ENCODE measurements around the gene ARL5B. TPM values are rescaled to one million over a fixed set of nuclear protein-coding genes. Genes with fewer than 3 reads are reported as not detected.

The ARL5B gene
- total RNA-seq, 4 donors from 2014 or later = 12.4 to 21.5 (median 15.5) TPM

DNA sequence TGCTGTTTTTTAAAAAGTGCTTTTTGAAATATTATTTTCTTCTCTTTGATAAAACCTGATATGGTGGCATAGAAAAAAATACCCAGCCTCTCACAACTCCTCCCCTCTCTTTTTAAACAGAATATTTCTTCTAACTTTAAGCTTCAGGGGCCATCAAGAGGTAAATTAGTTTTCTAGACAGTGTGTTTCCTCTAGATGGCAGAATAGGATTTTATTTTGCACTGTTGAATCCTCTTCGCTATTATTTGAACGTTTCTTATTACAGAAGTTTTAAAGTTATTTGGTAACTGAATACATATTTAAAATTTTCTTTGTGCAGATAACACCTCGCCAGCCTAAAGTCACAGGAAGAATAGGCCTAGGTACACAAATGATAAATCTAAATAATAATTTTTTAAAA, 30.3 kb downstream of the ARL5B start:
- no peaks in the 10 kb centered on the region for H3K9me3 ChIP-seq

GRCh38 chr10:18690541-18690940, 31.3 kb downstream of the ARL5B start:
- WGBS, 2 donors = 89 to 90% methylated on average over 6 of the region's 6 CpGs
- Histone ChIP-seq H3K27ac (no peak overlapping the region), H3K9me3 (no peaks in the 10 kb centered on the region), H3K4me3 (replicated peaks in 1 of 3) (no peak overlapping the region), H3K36me3 (no peaks in the 10 kb centered on the region), H3K4me1 (no peaks in the 10 kb centered on the region), H3K27me3 (no peaks in the 10 kb centered on the region)
- intact Hi-C loops (cut with DNase I) = no loop called here
- DNase-seq = no peak
- TF ChIP-seq POLR2A (IDR thresholded peaks at IDR 0.05) (no peak), CTCF (IDR thresholded peaks at IDR 0.05) (no peak)

More for the DNA sequence above, 30.3 kb downstream of the ARL5B start:
- Histone ChIP-seq H3K27ac (no peak overlapping the region), H3K27me3 (no peaks in the 10 kb centered on the region), H3K36me3 (no peaks in the 10 kb centered on the region), H3K4me3 (replicated peaks in 1 of 3) (no peak overlapping the region), H3K4me1 (no peaks in the 10 kb centered on the region)
- intact Hi-C loops (cut with DNase I) = no loop called here
- no peak for DNase-seq
- no peak for TF ChIP-seq POLR2A (IDR thresholded peaks at IDR 0.05)
- peak in 3 of 6 experiments; percentile 20 to 30 (median 27) for TF ChIP-seq CTCF (IDR thresholded peaks at IDR 0.05)
- WGBS, 2 donors = 17% methylated on average over 3 of the region's 3 CpGs

- no peak overlapping the region for H3K27ac ChIP-seq
- no peak for TF ChIP-seq CTCF (IDR thresholded peaks at IDR 0.05)
- no peak for TF ChIP-seq POLR2A (IDR thresholded peaks at IDR 0.05)
- no peaks in the 10 kb centered on the region for H3K27me3 ChIP-seq
- no peaks in the 10 kb centered on the region for H3K9me3 ChIP-seq
- DNase-seq = no peak
- WGBS, 2 donors = 67 to 69% methylated on average over 6 of the region's 6 CpGs
- H3K4me3 ChIP-seq (replicated peaks in 1 of 3) = no peak overlapping the region
- intact Hi-C loops (cut with DNase I) = no loop called here
- H3K4me1 ChIP-seq = no peaks in the 10 kb centered on the region
- H3K36me3 ChIP-seq = no peaks in the 10 kb centered on the region
These were observed 40.9 kb downstream of the ARL5B start for GRCh38 chr10:18699849-18700840.

- TF ChIP-seq CTCF (IDR thresholded peaks at IDR 0.05) (no peak), POLR2A (IDR thresholded peaks at IDR 0.05) (no peak)
- Histone ChIP-seq H3K4me1 (no peaks in the 10 kb centered on the region), H3K4me3 (replicated peaks in 1 of 3) (no peak overlapping the region), H3K9me3 (no peaks in the 10 kb centered on the region), H3K27me3 (no peaks in the 10 kb centered on the region), H3K36me3 (no peaks in the 10 kb centered on the region), H3K27ac (no peak overlapping the region)
- no peak for DNase-seq
- WGBS, 2 donors = 82 to 84% methylated on average over 5 of the region's 5 CpGs
- intact Hi-C loops (cut with DNase I) = no loop called here
These were observed 44.3 kb downstream of the ARL5B start for GRCh38 chr10:18703521-18703920.

DNA sequence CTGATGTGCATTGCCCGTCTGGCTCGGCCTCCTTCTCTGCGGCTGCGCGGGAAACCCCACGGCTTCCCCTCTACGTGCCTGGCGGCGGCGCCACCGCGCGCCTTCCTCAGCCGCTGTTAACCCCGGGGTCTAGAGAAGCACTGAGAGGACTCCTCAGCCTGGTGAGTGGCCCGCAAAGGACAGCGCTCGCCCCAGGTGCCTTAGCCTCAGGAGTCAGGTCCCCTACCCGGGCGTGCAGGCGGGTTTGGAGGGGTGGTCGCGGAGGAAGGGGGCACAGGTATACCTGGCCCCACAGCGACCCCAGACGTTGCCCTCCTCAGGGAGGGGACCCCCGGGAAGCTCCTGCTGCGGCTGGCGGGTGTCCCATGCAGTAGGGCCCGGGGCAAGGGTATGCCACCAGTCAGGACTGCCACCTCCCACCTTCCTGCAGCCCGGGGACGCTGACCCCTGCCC, 51.0 kb downstream of the ARL5B start:
- no peak for DNase-seq
- TF ChIP-seq CTCF (IDR thresholded peaks at IDR 0.05) (no peak), POLR2A (IDR thresholded peaks at IDR 0.05) (no peak)
- Histone ChIP-seq H3K4me1 (peaks cover 0 to 4% of the 10 kb centered on the region in 2 donors), H3K27ac (no peak overlapping the region), H3K9me3 (no peaks in the 10 kb centered on the region), H3K4me3 (replicated peaks in 1 of 3) (no peak overlapping the region), H3K27me3 (no peaks in the 10 kb centered on the region), H3K36me3 (no peaks in the 10 kb centered on the region)
- intact Hi-C loops (cut with DNase I) = no loop called here
- WGBS, 2 donors = 84 to 86% methylated on average over 19 to 20 of the region's 31 CpGs

Measured in thyroid gland (tissue), 4 donors.